ENCODE results near the gene EMP2.

Gene EMP2

DNA sequence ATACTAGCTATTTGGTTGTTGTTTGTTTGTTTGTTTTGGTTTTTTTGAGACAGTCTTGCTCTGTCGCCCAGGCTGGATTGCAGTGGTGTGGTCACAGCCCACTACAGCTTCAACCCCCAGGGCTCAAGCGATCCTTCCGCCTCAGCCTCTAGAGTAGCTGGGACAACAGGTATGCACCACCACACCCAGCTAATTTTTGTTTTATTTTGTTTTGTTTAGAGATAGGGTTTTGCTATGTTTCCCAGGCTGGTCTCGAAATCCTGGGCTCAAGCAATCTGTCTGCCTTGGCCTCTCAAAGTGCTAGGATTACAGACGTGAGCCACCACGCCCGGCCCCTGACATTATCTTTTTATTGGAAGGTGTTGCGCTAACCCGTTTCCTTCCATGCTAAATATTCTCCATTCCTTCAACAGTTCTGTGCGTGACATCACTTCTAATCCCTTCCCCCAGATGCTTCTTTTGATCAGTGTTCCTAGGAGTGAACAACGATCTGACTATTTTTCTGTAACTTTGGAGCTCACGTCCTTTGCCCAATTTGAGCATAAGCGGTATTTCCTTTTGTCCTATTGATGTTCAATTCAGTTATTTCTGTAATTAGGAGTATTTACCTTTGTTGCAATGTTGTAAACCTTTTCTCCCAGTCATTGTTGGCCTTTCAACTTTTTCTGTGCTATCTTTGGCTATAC is 30.2 kb upstream of the EMP2 start:
- DNase-seq (ENCODE audit: low read depth in 2 of 2), result no peak

DNA sequence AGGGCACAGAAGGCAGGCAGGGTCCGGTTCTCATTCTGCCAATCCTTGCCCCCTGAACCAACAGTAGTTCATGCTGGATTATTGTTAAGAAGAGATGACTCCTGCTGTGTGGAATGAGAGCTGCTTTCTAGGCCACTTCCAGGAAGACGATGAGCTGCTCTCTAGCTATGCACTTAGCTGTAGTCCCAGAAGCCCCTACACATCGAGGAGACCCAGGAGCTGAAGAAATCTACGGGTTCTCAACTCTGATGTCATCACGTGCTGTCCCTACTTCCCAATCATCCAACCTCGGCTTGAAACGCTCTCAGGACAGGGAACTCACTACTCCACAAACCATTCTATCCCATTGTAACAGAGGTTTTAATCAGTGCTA is 29.0 kb upstream of the EMP2 start:
- no peak for DNase-seq (ENCODE audit: low read depth in 2 of 2)

DNA sequence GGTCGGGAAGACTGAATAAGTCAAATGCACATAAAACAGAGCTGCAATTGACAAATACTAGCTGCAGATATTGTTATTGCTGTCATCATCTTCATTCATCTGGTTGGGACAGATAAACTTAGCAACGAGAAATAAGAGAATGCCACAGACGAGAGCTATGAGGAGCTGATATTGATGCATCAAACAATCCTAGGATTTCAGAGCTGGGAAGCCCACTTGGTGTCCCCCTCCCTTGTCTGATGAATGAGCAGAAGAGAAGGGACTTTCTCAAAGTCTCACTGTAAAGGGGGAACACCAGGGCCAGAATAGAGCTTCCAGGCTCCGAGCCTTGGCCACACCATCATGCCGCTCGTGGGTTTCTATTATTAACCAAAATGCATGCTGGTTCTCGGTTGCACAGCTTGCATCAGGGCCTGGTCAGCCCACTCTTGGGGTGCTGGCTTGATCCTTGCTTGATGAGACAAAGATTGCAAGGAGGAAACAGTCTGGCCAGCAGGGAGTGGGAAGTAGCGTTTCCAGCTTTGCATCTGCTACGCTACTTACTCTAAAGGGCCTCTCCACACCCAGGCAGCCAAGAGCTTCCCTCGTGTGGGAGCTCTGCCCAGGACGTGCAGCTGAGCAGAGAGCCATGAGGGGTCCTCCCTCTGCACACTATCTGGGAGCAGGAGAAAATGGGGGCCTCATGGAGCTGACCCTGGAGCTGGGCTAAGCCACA is 28.4 kb upstream of the EMP2 start:
- DNase-seq (ENCODE audit: low read depth in 2 of 2), result no peak

GRCh38 chr16:10607157-10607556 is 26.8 kb upstream of the EMP2 start:
- no peak for DNase-seq (ENCODE audit: low read depth in 2 of 2)

- no peak for DNase-seq (ENCODE audit: low read depth in 2 of 2)
Measured at GRCh38 chr16:10606607-10607006, 26.2 kb upstream of the EMP2 start.

DNA sequence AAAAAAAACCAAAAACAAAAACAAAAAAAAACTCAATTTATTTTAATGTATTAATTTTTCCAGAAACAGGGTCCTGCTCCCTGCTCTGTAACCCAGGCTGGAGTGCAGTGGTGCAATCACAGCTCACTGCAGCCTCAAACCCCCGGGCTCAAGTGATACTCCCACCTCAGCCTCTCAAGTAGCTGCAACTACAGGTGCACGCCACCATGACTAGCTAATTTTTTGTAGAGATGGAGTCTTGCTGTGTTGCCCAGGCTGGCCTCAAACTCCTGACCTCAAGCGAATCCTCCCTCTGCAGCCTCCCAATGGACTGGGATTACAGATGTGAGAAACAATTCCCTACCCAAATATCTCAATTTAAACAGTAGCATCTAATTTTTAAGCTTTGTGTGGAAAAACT is 25.2 kb upstream of the EMP2 start:
- DNase-seq (ENCODE audit: low read depth in 2 of 2), result no peak

- no peak for DNase-seq (ENCODE audit: low read depth in 2 of 2)
Measured at GRCh38 chr16:10601444-10602408, 21.3 kb upstream of the EMP2 start.

DNA sequence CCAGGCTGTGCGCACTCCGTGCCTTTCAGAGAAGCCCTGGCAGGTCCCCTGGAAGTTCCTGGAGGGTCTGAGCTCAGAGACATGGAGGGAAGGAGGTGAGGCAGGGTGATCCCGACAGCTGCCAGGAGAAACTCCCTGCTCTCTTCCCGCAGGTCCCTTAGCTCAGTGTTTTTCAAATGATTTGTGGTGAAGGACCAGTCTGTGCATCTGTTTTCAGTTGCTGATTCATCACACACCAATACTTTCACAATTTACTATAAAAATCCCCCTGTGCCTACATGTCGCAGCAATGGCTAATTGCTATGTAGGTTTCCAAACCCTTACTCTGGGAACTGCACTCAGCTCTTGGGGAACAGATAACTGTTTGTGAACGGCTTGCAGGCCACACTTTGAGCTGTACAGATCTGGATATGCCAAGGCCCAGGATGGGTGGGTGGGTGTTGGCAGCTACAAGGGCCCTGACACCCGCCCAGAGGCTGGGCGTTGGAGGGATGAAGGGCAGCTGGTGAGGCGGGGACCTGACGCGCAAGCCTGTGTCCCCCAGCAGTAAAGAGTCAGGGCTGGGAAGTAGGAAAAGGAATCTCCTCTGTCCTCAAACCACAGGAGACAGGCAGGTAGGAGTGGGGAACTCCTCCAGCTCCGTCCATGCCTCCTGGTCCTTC is 20.5 kb upstream of the EMP2 start:
- no peak for DNase-seq (ENCODE audit: low read depth in 2 of 2)

DNA sequence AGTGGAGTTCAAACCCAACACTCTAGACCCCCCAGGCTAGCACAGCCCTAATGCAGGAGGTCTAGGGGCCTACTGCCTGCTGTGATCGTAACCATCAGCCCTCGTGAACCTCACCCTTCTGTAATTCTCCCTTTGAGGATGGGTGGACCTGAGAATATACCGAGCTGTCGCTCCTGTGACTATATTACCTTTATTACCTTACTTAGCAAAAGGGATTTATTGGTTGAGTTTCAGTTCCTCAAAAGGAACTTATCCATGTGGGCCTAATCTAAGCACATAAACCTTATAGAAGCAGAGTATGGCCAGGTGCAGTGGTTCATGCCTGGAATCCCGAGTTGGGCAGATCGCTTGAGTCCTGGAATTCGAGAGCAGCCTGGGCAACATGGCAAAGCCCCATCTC is 19.2 kb upstream of the EMP2 start:
- no peak for DNase-seq (ENCODE audit: low read depth in 2 of 2)

- DNase-seq (ENCODE audit: low read depth in 2 of 2), result no peak
Measured at GRCh38 chr16:10598157-10598556, 17.8 kb upstream of the EMP2 start.

- no peak for DNase-seq (ENCODE audit: low read depth in 2 of 2)
Measured at GRCh38 chr16:10597187-10597601, 16.8 kb upstream of the EMP2 start.

GRCh38 chr16:10594312-10594950 is 14.0 kb upstream of the EMP2 start:
- DNase-seq (ENCODE audit: low read depth in 2 of 2), result no peak

- no peak for DNase-seq (ENCODE audit: low read depth in 2 of 2)
Measured at GRCh38 chr16:10592611-10593010, 12.2 kb upstream of the EMP2 start.

GRCh38 chr16:10590342-10590741 is 9.9 kb upstream of the EMP2 start:
- DNase-seq (ENCODE audit: low read depth in 2 of 2), result no peak

GRCh38 chr16:10589109-10589508 is 8.7 kb upstream of the EMP2 start:
- DNase-seq (ENCODE audit: low read depth in 2 of 2), result no peak

DNA sequence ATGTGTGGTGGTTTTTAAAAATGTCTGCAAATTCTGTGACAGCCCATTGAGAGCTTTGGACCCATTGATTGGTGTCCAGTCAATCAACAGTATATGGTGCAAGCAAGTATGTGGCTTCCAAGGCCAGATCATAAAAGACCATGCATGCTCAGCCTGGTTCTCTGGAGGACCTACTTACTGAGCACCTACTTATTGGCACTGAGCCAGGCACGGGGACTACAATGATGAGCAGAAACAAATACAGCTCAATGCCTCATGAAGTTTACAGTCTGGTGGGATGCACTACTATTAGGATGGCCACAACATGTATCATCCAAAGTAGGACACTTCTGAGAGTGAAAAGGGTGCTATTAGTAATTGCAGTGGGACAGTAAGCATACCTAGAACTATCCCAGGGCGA is 7.2 kb upstream of the EMP2 start:
- no peak for DNase-seq (ENCODE audit: low read depth in 2 of 2)

- no peak for DNase-seq (ENCODE audit: low read depth in 2 of 2)
Measured at GRCh38 chr16:10584981-10585438, 4.6 kb upstream of the EMP2 start.

- no peak for DNase-seq (ENCODE audit: low read depth in 2 of 2)
Measured at GRCh38 chr16:10583269-10583668, 2.9 kb upstream of the EMP2 start.

DNA sequence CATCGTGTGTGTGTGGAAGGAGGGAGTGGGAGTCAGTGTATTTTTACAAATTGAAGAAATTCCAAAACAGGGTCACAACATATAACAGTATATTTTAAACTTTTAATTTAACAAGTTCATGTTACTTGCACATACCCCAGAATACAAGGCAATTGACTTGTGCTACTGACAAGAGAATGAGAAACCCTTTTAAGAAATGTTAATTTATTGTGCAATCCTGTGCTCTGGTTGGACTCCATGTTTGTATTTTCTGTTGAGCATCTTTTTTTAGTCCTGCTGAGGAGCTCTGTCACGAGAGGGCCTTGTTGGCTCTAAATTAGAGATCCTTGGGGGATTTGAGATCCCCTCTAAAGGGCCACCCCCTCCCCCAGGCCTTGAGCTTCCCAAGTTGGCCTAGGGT is 1.1 kb upstream of the EMP2 start:
- DNase-seq (ENCODE audit: low read depth in 2 of 2), result no peak

DNA sequence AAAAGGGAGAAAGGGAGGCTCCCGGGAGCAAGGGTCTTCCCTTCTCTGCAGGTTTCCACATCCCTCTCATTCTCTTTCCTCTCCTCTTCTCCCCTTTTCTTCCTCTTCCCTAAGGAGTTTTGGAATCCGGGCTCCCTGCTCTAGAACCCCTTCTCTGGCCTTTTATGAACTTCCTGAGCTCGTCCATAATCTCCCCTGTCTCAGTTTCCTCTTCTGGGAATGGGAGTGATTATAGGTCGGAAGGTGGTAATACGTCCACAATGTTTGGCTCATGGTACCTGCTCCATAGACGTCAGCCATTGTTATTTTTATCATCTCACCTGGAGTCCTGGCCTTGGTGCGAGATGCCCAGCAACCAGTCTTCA is 467 bp upstream of the EMP2 start:
- DNase-seq (ENCODE audit: low read depth in 2 of 2), result no peak

DNA sequence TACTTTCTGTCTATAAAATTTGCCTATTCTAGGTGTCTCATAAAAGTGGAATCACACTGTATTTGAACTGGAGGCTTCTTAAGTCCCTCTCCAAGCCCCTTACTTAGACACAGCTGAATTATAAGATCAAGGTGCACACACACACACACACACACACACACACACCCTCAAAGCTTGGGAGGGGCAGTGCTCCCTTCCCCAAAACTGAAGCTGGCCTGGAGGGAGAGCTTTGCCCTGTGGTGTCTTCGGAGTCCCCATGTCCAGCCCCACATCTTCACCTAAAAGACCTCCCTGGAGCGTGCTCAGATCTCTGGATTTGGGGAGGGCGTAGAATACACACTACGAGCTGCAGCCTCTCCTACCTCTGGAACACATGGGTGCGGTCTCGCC is 828 bp downstream of the EMP2 start:
- no peak for DNase-seq (ENCODE audit: low read depth in 2 of 2)
